ENCODE data around the gene STK11. TPM values are rescaled to one million over a fixed set of nuclear protein-coding genes. Genes with fewer than 3 reads are reported as not detected.

STK11 gene
- total and polyA plus RNA-seq, 2 of the 4 experiments (the other 2 are of a cell fraction), result 39.3 to 42.8 TPM

DNA sequence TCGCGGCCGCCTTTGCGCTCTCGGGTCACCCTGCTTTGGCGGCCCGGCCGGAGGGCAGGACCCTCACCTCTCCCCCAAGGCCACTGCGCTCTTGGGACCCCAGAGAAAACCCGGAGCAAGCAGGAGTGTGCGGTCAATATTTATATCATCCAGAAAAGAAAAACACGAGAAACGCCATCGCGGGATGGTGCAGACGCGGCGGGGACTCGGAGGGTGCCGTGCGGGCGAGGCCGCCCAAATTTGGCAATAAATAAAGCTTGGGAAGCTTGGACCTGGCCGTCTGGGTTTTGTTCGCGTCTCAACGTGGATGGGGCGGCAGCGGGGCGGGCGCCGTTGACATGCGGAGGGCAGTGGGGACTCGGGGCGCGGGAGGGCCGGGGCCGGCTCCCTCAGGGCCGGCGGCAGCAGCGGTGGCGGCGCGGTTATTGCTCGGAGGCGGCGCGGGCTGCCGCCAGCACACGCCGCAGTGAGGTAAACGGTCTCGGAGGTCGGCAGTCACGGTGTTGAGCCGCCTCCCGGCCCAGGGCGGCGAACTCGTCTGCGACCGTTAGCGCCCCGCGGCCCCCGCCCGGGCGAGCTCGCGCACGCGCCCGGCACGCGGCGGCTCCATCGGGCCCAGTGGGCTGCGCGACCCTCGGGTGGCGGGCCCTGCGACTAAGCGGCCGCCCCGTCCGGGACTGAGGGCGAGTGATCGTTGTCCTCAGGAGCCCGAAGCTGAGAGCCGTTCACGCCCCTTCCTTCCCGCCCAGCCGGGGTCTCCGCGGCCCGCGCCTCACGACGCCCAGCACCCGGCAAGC is 22.8 kb downstream of the STK11 start:
- no peak for TF ChIP-seq CEBPB (IDR thresholded peaks at IDR 0.05; ENCODE audit: low read depth, low read length)
- TF ChIP-seq BHLHE40 (IDR thresholded peaks at IDR 0.05; ENCODE audit: low read depth, low read length), result no peak
- TF ChIP-seq CHD1 (IDR thresholded peaks at IDR 0.05; ENCODE audit: low read depth, low read length), result no peak
- no peak for TF ChIP-seq FOS (IDR thresholded peaks at IDR 0.05; ENCODE audit: low read depth, low read length)
- Histone ChIP-seq H3K9me1 (ENCODE audit: insufficient read depth, low read length) (no peaks in the 10 kb centered on the region), H3K23ac (ENCODE audit: low read depth, low read length) (no peak overlapping the region), H4K5ac (ENCODE audit: low read depth, low read length) (no peak overlapping the region), H3K36me3 (ENCODE audit: control insufficient read depth, insufficient read depth, low read length) (peaks cover 52% of the 10 kb centered on the region), H2BK15ac (ENCODE audit: low read depth, low read length) (no peak overlapping the region), H3K4me1 (ENCODE audit: control insufficient read depth, insufficient read depth, low read length) (peaks cover 12% of the 10 kb centered on the region), H4K20me1 (ENCODE audit: insufficient read depth, low read length) (peaks cover 28% of the 10 kb centered on the region), H3K18ac (ENCODE audit: low read depth, low read length) (no peak overlapping the region), H2BK5ac (ENCODE audit: low read depth, low read length, poor library complexity, severe bottlenecking) (no peak overlapping the region), H3K9ac (ENCODE audit: low read depth, low read length) (no peak overlapping the region), H3K4me3 (ENCODE audit: insufficient read depth, low read depth, low read length) (no peak overlapping the region), H3K79me1 (ENCODE audit: low read depth in 1 of 2, low read length in 2 of 2) (peaks cover 0 to 24% of the 10 kb centered on the region in 2 experiments; a peak in 2 of 4 replicates), H3K9me3 (ENCODE audit: control insufficient read depth, insufficient read depth, low read length) (no peaks in the 10 kb centered on the region), H2AFZ (replicated peaks; ENCODE audit: low read length, poor library complexity) (no peak overlapping the region), H2AK5ac (ENCODE audit: low read depth, low read length) (no peak overlapping the region), H2BK120ac (ENCODE audit: low read depth, low read length) (no peak overlapping the region), H3K4ac (ENCODE audit: low read depth, low read length) (no peak overlapping the region), H3K4me2 (ENCODE audit: low read depth, low read length) (no peak overlapping the region), H3K14ac (replicated peaks; ENCODE audit: low read depth, low read length) (no peak overlapping the region), H4K91ac (ENCODE audit: insufficient read depth, low read depth, low read length) (no peak overlapping the region), H3K27me3 (ENCODE audit: control insufficient read depth, insufficient read depth, low read length) (no peaks in the 10 kb centered on the region), H3K56ac (ENCODE audit: extremely low read depth, insufficient read depth, low read length) (no peak overlapping the region), H2AK9ac (replicated peaks; ENCODE audit: low read depth, low read length, poor library complexity) (no peak overlapping the region), H2BK20ac (ENCODE audit: low read depth, low read length) (no peak overlapping the region), H3K27ac (ENCODE audit: insufficient read depth, low read length) (no peak overlapping the region), H4K8ac (ENCODE audit: low read depth in 2 of 2, low read length in 2 of 2) (no peak overlapping the region)
- WGBS, 2 experiments (ENCODE audit: extremely low coverage in 2 of 2, insufficient read length in 1 of 2), result 97% methylated on average over 68 of the region's 100 CpGs; no CpG with 5 or more reads in 1 of the 2 experiments
- intact Hi-C loops (cut with micrococcal nuclease), result no loop called here
- ChIA-PET POLR2A (ENCODE audit: unreplicated experiment) (no interaction called here), CTCF (no interaction called here)
- in situ Hi-C loops (cut with MboI; ENCODE audit: low sequenced_read_pairs), result no loop called here
- BruUV-seq (replicated peaks), result no TSS peak
- DNase-seq (no peak), ATAC-seq (ENCODE audit: low read depth) (no peak)
- dilution Hi-C loops (cut with HindIII; ENCODE audit: low sequenced_read_pairs, unreplicated experiment), result no loop called here

Data from IMR-90 (cell line).